PC-3 (cell line): ENCODE data around the gene HSPB2.

Source experiments
- CTCF ChIP-seq: fragments of 300-600 bp; sonication (generic); conservative IDR thresholded peaks from 2 replicates; pipeline ENCODE4 v1.5.1; 2017; ENCODE audit warnings: antibody characterized with exemption, low read depth, mild to moderate bottlenecking, low read length
- EZH2 ChIP-seq: fragments of 300-600 bp; sonication (generic); IDR thresholded peaks from one replicate; pipeline ENCODE4 v1.6.1; 2017; ENCODE audit warnings: antibody characterized with exemption, mild to moderate bottlenecking, low read length; ENCODE audit not compliant: unreplicated experiment
- EZH2phosphoT487 ChIP-seq: fragments of 300-600 bp; sonication (generic); IDR thresholded peaks from 2 replicates; pipeline ENCODE4 v1.6.1; 2018; ENCODE audit warnings: mild to moderate bottlenecking, antibody characterized with exemption, low read length, borderline replicate concordance

- no peak for TF ChIP-seq CTCF
- TF ChIP-seq EZH2, result no peak
- TF ChIP-seq EZH2phosphoT487, result no peak
These were observed 24.9 kb downstream of the HSPB2 start for GRCh38 chr11:111937461-111937769.
